Right lobe of liver (tissue), 6 donors: ENCODE results near the gene GIPC2. TPM values are rescaled to one million over a fixed set of nuclear protein-coding genes. Genes with fewer than 3 reads are reported as not detected.

ENCODE experiments used
- ATAC-seq, 4 donors: fragments of 200-7000 bp; cut with Tn5 transposase; one replicate each; pipeline ENCODE4 v1.9.1; 2020; ENCODE audit warnings: mild to moderate bottlenecking in 4 of 4, moderate library complexity in 4 of 4
- DNase-seq, 3 donors: peaks; one replicate each; pipeline ENCODE4 v3.0.0-alpha.2; 2020
- H3K27ac ChIP-seq, 3 donors: fragments of 200-600 bp; one replicate each; pipeline ENCODE4 v1.8.0; 2022
- H3K27me3 ChIP-seq, 2 donors: fragments of 200-600 bp; one replicate each; pipeline ENCODE4 v1.8.0; 2022
- H3K36me3 ChIP-seq, 4 donors: fragments of 200-600 bp; sonication (generic) in 1 of 4; one replicate each; pipeline versions ENCODE4 v1.5.1 to v1.8.0; 2017 to 2022; ENCODE audit warnings: control low read depth in 1 of 4
- H3K4me1 ChIP-seq, 4 donors: fragments of 200-600 bp; sonication (generic) in 1 of 4; one replicate each; pipeline versions ENCODE4 v1.5.1 to v1.8.0; 2017 to 2022; ENCODE audit warnings: control low read depth in 1 of 4
- H3K4me3 ChIP-seq, 3 donors: fragments of 200-600 bp; one replicate each; pipeline ENCODE4 v1.8.0; 2022
- H3K9me3 ChIP-seq, 4 donors: fragments of 200-600 bp; sonication (generic) in 1 of 4; one replicate each; pipeline versions ENCODE4 v1.5.1 to v1.8.0; 2017 to 2022; ENCODE audit warnings: control low read depth in 1 of 4
- CTCF ChIP-seq, 4 donors: fragments of 200-600 bp in 3 of 4; fragments of 450-650 bp in 1 of 4; IDR thresholded peaks; one replicate each; pipeline versions ENCODE4 v1.5.1 to v1.8.0; 2016 to 2022; ENCODE audit warnings: antibody characterized with exemption in 4 of 4, mild to moderate bottlenecking in 2 of 4
- POLR2A ChIP-seq: fragments of 450-650 bp; IDR thresholded peaks from one replicate; pipeline ENCODE4 v1.6.1; 2017; ENCODE audit warnings: antibody characterized with exemption, mild to moderate bottlenecking
- WGBS: methylation state at CpG from one replicate; pipeline ENCODE4 v1.1.6; 2018; ENCODE audit warnings: low coverage, low lambda C conversion rate; ENCODE audit not compliant: insufficient coverage; ENCODE audit errors: missing lambda C conversion rate; 5-methylcytosine and 5-hydroxymethylcytosine counted together
- intact Hi-C, 2 donors: fragments of 100-400 bp; cut with DNase I; formaldehyde crosslinking; loops; one replicate each; pipeline versions ENCODE4 v1.11.2 to v1.14.1; 2022
- total RNA-seq, 6 experiments: library from RNA; depleted of rRNA in 2 of 6; stranded (reverse); fragments of >200 nt in 2 of 6; fragmentation: NEBNext Ultra II Directional in 3 of 6; extraction: Animal tissue kit (Norgen Biotek cat#: 25700) in 3 of 6; gene quantifications; one replicate each; pipeline versions ENCODE4 v1.1.0 to v1.2.4, GENCODE V29; 2016 to 2023
- donor health status: DM: no; HTN: yes; CAD: no.
- donor health status: DM: no; HTN: no; CAD: no.
- donor health status: DM: no; HTN: no; CAD: no.
- donor health status: DM: no; HTN: yes; CAD: no.
- donor health status: DM: no; HTN: yes; CAD: no.

The GIPC2 gene
- total RNA-seq, 6 experiments from 2014 or later = 4.7 to 9.8 (median 7.0) TPM

- no peak for DNase-seq
- no peak overlapping the region for H3K4me3 ChIP-seq
- WGBS = 78% methylated on average over 3 of the region's 3 CpGs
- no peak overlapping the region for H3K27ac ChIP-seq
- ATAC-seq = no peak
- no peaks in the 10 kb centered on the region for H3K36me3 ChIP-seq
- H3K9me3 ChIP-seq = no peaks in the 10 kb centered on the region
- peaks cover 0 to 31% (median 4%) of the 10 kb centered on the region in 4 donors for H3K4me1 ChIP-seq
- H3K27me3 ChIP-seq = no peaks in the 10 kb centered on the region
- intact Hi-C loops = no loop called here
- TF ChIP-seq POLR2A (no peak), CTCF (IDR thresholded peaks at IDR 0.05) (no peak)
These were observed 2.7 kb downstream of the GIPC2 start for GRCh38 chr1:78048446-78048845.

GRCh38 chr1:78049396-78049795, 3.6 kb downstream of the GIPC2 start:
- intact Hi-C loops = no loop called here
- H3K4me3 ChIP-seq = no peak overlapping the region
- ATAC-seq (no peak), DNase-seq (no peak)
- H3K9me3 ChIP-seq = no peaks in the 10 kb centered on the region
- TF ChIP-seq CTCF (IDR thresholded peaks at IDR 0.05) = no peak
- TF ChIP-seq POLR2A = no peak
- no peaks in the 10 kb centered on the region for H3K36me3 ChIP-seq
- H3K27me3 ChIP-seq = no peaks in the 10 kb centered on the region
- WGBS = 97% methylated on average over 4 of the region's 4 CpGs
- peaks cover 0 to 23% (median 2%) of the 10 kb centered on the region in 4 donors for H3K4me1 ChIP-seq
- H3K27ac ChIP-seq = no peak overlapping the region

GRCh38 chr1:78051005-78051404, 5.2 kb downstream of the GIPC2 start:
- Histone ChIP-seq H3K27me3 (no peaks in the 10 kb centered on the region), H3K36me3 (no peaks in the 10 kb centered on the region), H3K27ac (no peak overlapping the region), H3K4me1 (peaks cover 0 to 24% (median 0%) of the 10 kb centered on the region in 4 donors), H3K4me3 (no peak overlapping the region), H3K9me3 (no peaks in the 10 kb centered on the region)
- TF ChIP-seq CTCF (IDR thresholded peaks at IDR 0.05) (no peak), POLR2A (no peak)
- no peak for DNase-seq
- intact Hi-C loops = no loop called here
- ATAC-seq = no peak
- WGBS = 81% methylated on average over 2 of the region's 2 CpGs

GRCh38 chr1:78052685-78053405, 7.1 kb downstream of the GIPC2 start:
- WGBS = 30% methylated on average over 2 of the region's 2 CpGs
- intact Hi-C loops = no loop called here
- no peaks in the 10 kb centered on the region for H3K9me3 ChIP-seq
- H3K27ac ChIP-seq = peak overlapping the region in 1 of 3 donors; percentile 19
- H3K27me3 ChIP-seq = no peaks in the 10 kb centered on the region
- no peaks in the 10 kb centered on the region for H3K36me3 ChIP-seq
- no peak for DNase-seq
- TF ChIP-seq POLR2A (no peak), CTCF (IDR thresholded peaks at IDR 0.05) (no peak)
- peak; percentile 50 to 63 (median 58) for ATAC-seq
- peaks cover 0 to 19% (median 0%) of the 10 kb centered on the region in 4 donors for H3K4me1 ChIP-seq
- H3K4me3 ChIP-seq = no peak overlapping the region
